Endothelial cell of umbilical vein (primary cell): Measurements from ENCODE around the gene PLEKHJ1. TPM values are rescaled to one million over a fixed set of nuclear protein-coding genes. Genes with fewer than 3 reads are reported as not detected.

Experiments
- BruUV-seq: library from RNA; stranded (reverse); fragments of 400-500 nt; replicated peaks from 2 replicates; lab custom pipeline; 2021; lab: Mats Ljungman, UMichigan
- CTCF ChIA-PET: fragments of 300-600, 350-600 bp; sonication (Branson Sonifier 250); formaldehyde crosslinking; loops from one replicate; lab custom pipeline; 2021; ENCODE audit warnings: antibody characterized with exemption, inconsistent platforms; lab: Charles Lee
- POLR2A ChIA-PET: fragments of 300-600, 350-600 bp; sonication (Branson Sonifier 250); formaldehyde crosslinking; loops from one replicate; lab custom pipeline; 2021; ENCODE audit warnings: antibody characterized with exemption, inconsistent platforms; lab: Charles Lee
- DNase-seq: peaks from one replicate; pipeline ENCODE4 v3.0.0-alpha.2; 2011; ENCODE audit warnings: low read depth, low spot score
- FAIRE-seq: peaks from 2 replicates; lab custom pipeline; 2011; peaks lifted over from hg19 to GRCh38; lab: Jason Lieb, UNC
- H2AFZ ChIP-seq: 2 replicates; pipeline ENCODE4 v1.6.0; 2012; ENCODE audit warnings: low read depth, low read length, control low read depth, inconsistent platforms
- H3K27ac ChIP-seq: 2 replicates; pipeline ENCODE4 v1.5.1; 2011; ENCODE audit warnings: low read depth, mild to moderate bottlenecking, control low read depth, low read length, moderate library complexity; ENCODE audit not compliant: insufficient read depth
- H3K27me3 ChIP-seq, 2 experiments: 2 replicates each; pipeline versions ENCODE4 v1.6.0 to v1.6.1; 2011; ENCODE audit warnings: low read length in 2 of 2, mixed read lengths in 1 of 2; ENCODE audit not compliant: control insufficient read depth in 2 of 2, insufficient read depth in 2 of 2
- H3K36me3 ChIP-seq, 2 experiments: 2 replicates in 1 of 2; 3 replicates in 1 of 2; pipeline ENCODE4 v1.5.1; 2011; ENCODE audit warnings: low read length in 2 of 2, mild to moderate bottlenecking in 1 of 2, moderate library complexity in 1 of 2; ENCODE audit not compliant: control insufficient read depth in 2 of 2, insufficient read depth in 2 of 2; ENCODE audit errors: extremely low read depth in 1 of 2
- H3K4me1 ChIP-seq: 3 replicates; pipeline ENCODE4 v1.5.1; 2011; ENCODE audit warnings: mild to moderate bottlenecking, low read length; ENCODE audit not compliant: control insufficient read depth, insufficient read depth; ENCODE audit errors: extremely low read depth
- H3K4me2 ChIP-seq: 2 replicates; pipeline ENCODE4 v1.6.1; 2011; ENCODE audit warnings: low read length, control low read depth, mixed read lengths; ENCODE audit not compliant: insufficient read depth
- H3K4me3 ChIP-seq, 3 experiments: fragments of 200-600 bp in 1 of 3; sonication (generic), shearing (Covaris generic) in 1 of 3; replicated peaks in 1 of 3; 2 replicates each; pipeline ENCODE4 v1.5.1; 2011 to 2016; ENCODE audit warnings: control low read depth in 3 of 3, low read length in 3 of 3, mild to moderate bottlenecking in 2 of 3, inconsistent platforms in 1 of 3, low read depth in 1 of 3, moderate library complexity in 1 of 3; ENCODE audit not compliant: insufficient read depth in 1 of 3
- H3K79me2 ChIP-seq: 2 replicates; pipeline ENCODE4 v1.6.0; 2012; ENCODE audit warnings: low read length, inconsistent platforms; ENCODE audit not compliant: control insufficient read depth, insufficient read depth
- H3K9ac ChIP-seq: replicated peaks from 2 replicates; pipeline ENCODE3; 2011; ENCODE audit warnings: low read length, control low read depth; ENCODE audit not compliant: insufficient read depth; ENCODE audit errors: extremely low read depth
- H3K9me1 ChIP-seq: replicated peaks from 3 replicates; pipeline ENCODE4 v1.6.0; 2011; ENCODE audit warnings: mild to moderate bottlenecking, low read length; ENCODE audit not compliant: control insufficient read depth, insufficient read depth; ENCODE audit errors: extremely low read depth
- H3K9me3 ChIP-seq: replicated peaks from 2 replicates; pipeline ENCODE4 v1.5.1; 2012; ENCODE audit warnings: low read length, inconsistent platforms; ENCODE audit not compliant: control insufficient read depth, insufficient read depth
- H4K20me1 ChIP-seq: replicated peaks from 2 replicates; pipeline ENCODE3; 2011; ENCODE audit warnings: mild to moderate bottlenecking, low read length; ENCODE audit not compliant: control insufficient read depth, insufficient read depth; ENCODE audit errors: extremely low read depth
- CTCF ChIP-seq, 2 donors: IDR thresholded peaks; 1 replicate in 1 of 2; 2 replicates in 1 of 2; pipeline ENCODE4 v1.5.1; 2011; ENCODE audit warnings: low read length in 2 of 2, mild to moderate bottlenecking in 2 of 2, moderate library complexity in 2 of 2, control low read depth in 1 of 2, inconsistent platforms in 1 of 2, low read depth in 1 of 2; ENCODE audit not compliant: insufficient read depth in 1 of 2; ENCODE audit errors: extremely low read depth in 1 of 2
- GATA2 ChIP-seq: IDR thresholded peaks from 2 replicates; pipeline ENCODE4 v1.7.0; 2011; ENCODE audit warnings: low read depth, mild to moderate bottlenecking, moderate library complexity, mixed read lengths, low read length; ENCODE audit not compliant: insufficient read length, insufficient read depth
- JUN ChIP-seq: IDR thresholded peaks from 2 replicates; pipeline ENCODE4 v1.6.1; 2011; ENCODE audit warnings: borderline replicate concordance, low read depth; ENCODE audit not compliant: insufficient read length, insufficient read depth
- MAX ChIP-seq: IDR thresholded peaks from 2 replicates; pipeline ENCODE4 v1.6.1; 2011; ENCODE audit not compliant: insufficient read depth, insufficient read length
- MYC ChIP-seq: IDR thresholded peaks from one replicate; pipeline ENCODE4 v1.6.1; 2011; ENCODE audit warnings: mild to moderate bottlenecking, low read depth, low read length
- POLR2A ChIP-seq: IDR thresholded peaks from 2 replicates; pipeline ENCODE4 v1.6.1; 2012; ENCODE audit warnings: low read depth, mild to moderate bottlenecking, control low read depth, low read length
- dilution Hi-C: fragments of 300-500 bp; cut with MboI; formaldehyde crosslinking; loops from one replicate; pipeline ENCODE4 v1.15.0; 2019; ENCODE audit warnings: low sequenced_read_pairs; ENCODE audit not compliant: extremely low pct_ligation_motif_present
- intact Hi-C: fragments of 100-400 bp; cut with micrococcal nuclease; formaldehyde crosslinking; loops from one replicate; pipeline ENCODE4 v1.10.0; 2022
- polyA plus RNA-seq, 4 experiments: library from polyadenylated mRNA; depleted of rRNA in 3 of 4; stranded (reverse) in 3 of 4; unstranded in 1 of 4; fragments of >200 nt; gene quantifications; 2 replicates each; pipeline versions ENCODE4 v1.2.1 to v1.2.3, GENCODE V29; 2011 to 2012; ENCODE audit warnings: missing spikeins in 1 of 4
- total RNA-seq: library from RNA; stranded (reverse); gene quantifications from 2 replicates; pipeline ENCODE4 v1.2.3, GENCODE V29; 2021

PLEKHJ1 gene
- total and polyA plus RNA-seq, 2 donors (not counting 3 experiments of a cell fraction or from before 2014, with no cell fraction given): 82.4 to 115 TPM

DNA sequence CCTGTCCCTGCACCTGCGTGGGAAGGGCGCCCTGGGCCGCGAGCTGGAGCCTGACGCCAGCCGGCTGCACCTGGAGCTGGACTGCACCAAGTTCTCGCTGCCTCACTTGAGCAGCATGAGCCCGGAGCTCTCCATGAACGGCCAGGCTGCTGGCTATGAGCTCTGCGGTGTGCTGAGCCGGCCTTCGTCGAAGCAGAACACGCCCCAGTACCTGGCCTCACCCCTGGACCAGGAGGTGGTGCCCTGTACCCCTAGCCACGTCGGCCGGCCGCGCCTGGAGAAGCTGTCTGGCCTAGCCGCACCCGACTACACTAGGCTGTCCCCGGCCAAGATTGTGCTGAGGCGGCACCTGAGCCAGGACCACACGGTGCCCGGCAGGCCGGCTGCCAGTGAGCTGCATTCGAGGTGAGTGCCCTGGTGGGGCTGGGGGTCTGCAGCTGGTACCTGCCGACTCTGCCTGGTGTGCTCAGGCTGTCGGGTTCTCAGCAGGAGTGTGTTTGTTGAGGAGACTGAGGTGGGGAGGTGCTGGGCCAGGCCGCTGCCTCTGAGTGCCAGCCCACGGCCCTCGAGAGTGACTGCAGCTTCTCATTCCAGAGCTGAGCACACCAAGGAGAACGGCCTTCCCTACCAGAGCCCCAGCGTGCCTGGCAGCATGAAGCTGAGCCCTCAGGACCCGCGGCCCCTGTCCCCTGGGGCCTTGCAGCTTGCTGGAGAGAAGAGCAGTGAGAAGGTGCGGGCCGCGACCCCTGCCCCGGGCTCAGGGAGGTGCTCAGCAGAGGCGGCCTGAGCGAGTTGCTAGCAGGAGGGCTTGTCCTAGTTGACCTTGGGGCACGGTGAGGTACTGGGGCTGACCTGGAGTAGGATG, 19.5 kb downstream of the PLEKHJ1 start:
- no peak overlapping the region for H3K9ac ChIP-seq
- H3K79me2 ChIP-seq: no peaks in the 10 kb centered on the region
- H3K4me1 ChIP-seq: no peaks in the 10 kb centered on the region
- no peak overlapping the region for H3K4me2 ChIP-seq
- no peaks in the 10 kb centered on the region for H4K20me1 ChIP-seq
- intact Hi-C loops: no loop called here
- TF ChIP-seq MYC (no peak), GATA2 (no peak), CTCF (IDR thresholded peaks at IDR 0.05; ENCODE audit: extremely low read depth in 1 of 2, insufficient read depth in 1 of 2, low read depth in 1 of 2, low read length in 2 of 2) (no peak), JUN (no peak), MAX (no peak), POLR2A (no peak)
- ChIA-PET CTCF (interaction anchor here (0.6 to 1.2 kb wide), 2 partner anchors 47 to 55 kb away, joined by 3 read pairs; no protein-coding TSS in a partner anchor), POLR2A (no interaction called here)
- peaks cover 12 to 43% of the 10 kb centered on the region in 2 experiments for H3K36me3 ChIP-seq
- no peak overlapping the region for H2AFZ ChIP-seq
- BruUV-seq: no TSS peak
- H3K4me3 ChIP-seq: no peak overlapping the region
- H3K27ac ChIP-seq: no peak overlapping the region
- H3K9me1 ChIP-seq: no peaks in the 10 kb centered on the region
- FAIRE-seq (no peak), DNase-seq (no peak)
- no peaks in the 10 kb centered on the region for H3K27me3 ChIP-seq
- H3K9me3 ChIP-seq: no peaks in the 10 kb centered on the region
- dilution Hi-C loops: no loop called here
